ENCODE measurements around the gene NRXN3.

DNA sequence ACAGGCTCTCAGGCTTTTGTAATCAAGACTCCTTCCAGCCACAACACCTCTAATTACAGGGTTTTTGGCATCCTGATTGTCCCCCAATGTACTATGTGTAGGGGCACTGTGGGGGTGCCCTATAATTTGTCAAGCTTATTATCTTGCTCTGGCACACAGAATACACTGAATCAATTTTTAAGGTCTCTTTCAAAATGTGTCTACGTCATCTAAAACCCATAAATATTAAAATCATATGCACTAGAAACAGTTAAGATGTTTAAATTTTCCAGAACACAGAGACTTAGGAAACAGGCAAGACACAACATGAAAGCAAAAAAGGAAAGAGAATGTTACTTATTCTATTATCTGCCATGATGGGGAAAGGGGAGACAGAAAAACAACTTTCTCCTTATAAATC is 665.7 kb downstream of the NRXN3 start:
- TF ChIP-seq, protein P1, sequence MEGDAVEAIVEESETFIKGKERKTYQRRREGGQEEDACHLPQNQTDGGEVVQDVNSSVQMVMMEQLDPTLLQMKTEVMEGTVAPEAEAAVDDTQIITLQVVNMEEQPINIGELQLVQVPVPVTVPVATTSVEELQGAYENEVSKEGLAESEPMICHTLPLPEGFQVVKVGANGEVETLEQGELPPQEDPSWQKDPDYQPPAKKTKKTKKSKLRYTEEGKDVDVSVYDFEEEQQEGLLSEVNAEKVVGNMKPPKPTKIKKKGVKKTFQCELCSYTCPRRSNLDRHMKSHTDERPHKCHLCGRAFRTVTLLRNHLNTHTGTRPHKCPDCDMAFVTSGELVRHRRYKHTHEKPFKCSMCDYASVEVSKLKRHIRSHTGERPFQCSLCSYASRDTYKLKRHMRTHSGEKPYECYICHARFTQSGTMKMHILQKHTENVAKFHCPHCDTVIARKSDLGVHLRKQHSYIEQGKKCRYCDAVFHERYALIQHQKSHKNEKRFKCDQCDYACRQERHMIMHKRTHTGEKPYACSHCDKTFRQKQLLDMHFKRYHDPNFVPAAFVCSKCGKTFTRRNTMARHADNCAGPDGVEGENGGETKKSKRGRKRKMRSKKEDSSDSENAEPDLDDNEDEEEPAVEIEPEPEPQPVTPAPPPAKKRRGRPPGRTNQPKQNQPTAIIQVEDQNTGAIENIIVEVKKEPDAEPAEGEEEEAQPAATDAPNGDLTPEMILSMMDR (IDR thresholded peaks at IDR 0.05): no peak
- no peak for TF ChIP-seq EZH2 (IDR thresholded peaks at IDR 0.05; ENCODE audit: borderline replicate concordance, insufficient read depth, low read depth, low read length, poor library complexity, severe bottlenecking)
